Liver (tissue), 9 donors: Measurements from ENCODE around the gene CA6. TPM values are rescaled to one million over a fixed set of nuclear protein-coding genes. Genes with fewer than 3 reads are reported as not detected.

ENCODE experiments used
- DNase-seq: peaks from one replicate; pipeline ENCODE4 v3.0.0-alpha.2; 2017; ENCODE audit warnings: low spot score
- H3K27ac ChIP-seq, 2 donors: one replicate each; pipeline ENCODE4 v1.7.0; 2013; ENCODE audit warnings: inconsistent platforms in 2 of 2, low read length in 2 of 2, control low read depth in 1 of 2, low read depth in 1 of 2, mild to moderate bottlenecking in 1 of 2
- H3K27me3 ChIP-seq, 4 donors: one replicate each; pipeline versions ENCODE4 v1.6.1 to v1.7.0; 2013; ENCODE audit warnings: low read length in 3 of 4, inconsistent platforms in 1 of 4, mild to moderate bottlenecking in 1 of 4, moderate library complexity in 1 of 4; ENCODE audit not compliant: control insufficient read depth in 4 of 4, insufficient read depth in 4 of 4
- H3K36me3 ChIP-seq, 4 donors: one replicate each; pipeline versions ENCODE4 v1.6.1 to v1.7.0; 2013; ENCODE audit warnings: low read length in 3 of 4, mild to moderate bottlenecking in 3 of 4, low read depth in 1 of 4, moderate library complexity in 1 of 4; ENCODE audit not compliant: control insufficient read depth in 4 of 4, insufficient read depth in 3 of 4
- H3K4me1 ChIP-seq, 4 donors: one replicate each; pipeline versions ENCODE4 v1.6.1 to v1.7.0; 2013; ENCODE audit warnings: low read length in 3 of 4, mild to moderate bottlenecking in 3 of 4, moderate library complexity in 1 of 4; ENCODE audit not compliant: control insufficient read depth in 4 of 4, insufficient read depth in 4 of 4
- H3K4me3 ChIP-seq, 3 donors: one replicate each; pipeline versions ENCODE4 v1.6.1 to v1.7.0; 2013; ENCODE audit warnings: low read length in 3 of 3, control low read depth in 1 of 3, low read depth in 1 of 3, mild to moderate bottlenecking in 1 of 3
- H3K9ac ChIP-seq, 2 donors: one replicate each; pipeline ENCODE4 v1.7.0; 2013; ENCODE audit warnings: low read length in 2 of 2, mild to moderate bottlenecking in 2 of 2, moderate library complexity in 2 of 2, control low read depth in 1 of 2, low read depth in 1 of 2
- H3K9me3 ChIP-seq, 4 donors: one replicate each; pipeline versions ENCODE4 v1.6.1 to v1.7.0; 2013; ENCODE audit warnings: low read length in 3 of 4; ENCODE audit not compliant: control insufficient read depth in 4 of 4
- CTCF ChIP-seq: fragments of 150-350 bp; IDR thresholded peaks from 2 replicates; pipeline ENCODE4 v1.5.1; 2017; ENCODE audit warnings: improper control_type of control experiment, low read depth, low read length; ENCODE audit not compliant: missing input control
- EGR1 ChIP-seq, 2 donors: IDR thresholded peaks; 2 replicates each; pipeline ENCODE4 v1.6.1; 2016 to 2018; ENCODE audit warnings: antibody characterized with exemption in 2 of 2, low read depth in 2 of 2
- FOXA1 ChIP-seq: IDR thresholded peaks from 2 replicates; pipeline ENCODE4 v1.6.1; 2016; ENCODE audit warnings: antibody characterized with exemption
- HNF4A ChIP-seq, 2 donors: conservative IDR thresholded peaks; 2 replicates each; pipeline ENCODE4 v1.6.1; 2016; ENCODE audit warnings: antibody characterized with exemption in 2 of 2, mild to moderate bottlenecking in 2 of 2
- RAD21 ChIP-seq, 2 donors: IDR thresholded peaks; 2 replicates each; pipeline ENCODE4 v1.6.1; 2016; ENCODE audit warnings: antibody characterized with exemption in 2 of 2, mild to moderate bottlenecking in 2 of 2
- SP1 ChIP-seq: IDR thresholded peaks from 2 replicates; pipeline ENCODE4 v1.6.1; 2018; ENCODE audit warnings: antibody characterized with exemption, mild to moderate bottlenecking
- TAF1 ChIP-seq: conservative IDR thresholded peaks from 2 replicates; pipeline ENCODE4 v1.6.1; 2016; ENCODE audit warnings: antibody characterized with exemption, mild to moderate bottlenecking
- WGBS: extraction: QIAGEN DNeasy Blood & Tissue Kit; methylation state at CpG from one replicate; pipeline ENCODE4 v1.1.7; 2013; 5-methylcytosine and 5-hydroxymethylcytosine counted together
- polyA plus RNA-seq, 2 donors: library from polyadenylated mRNA; stranded (reverse) in 1 of 2; unstranded in 1 of 2; fragments of 200-250 nt in 1 of 2; fragments of >200 nt in 1 of 2; fragmentation: Nextera tagmentation in 1 of 2; extraction: Ambion mirVana in 1 of 2; gene quantifications; one replicate each; pipeline versions ENCODE4 v1.2.1 to v1.2.3, GENCODE V29; 2013 to 2015
- total RNA-seq, 2 donors: library from RNA; depleted of rRNA; stranded (reverse); fragments of >200 nt; gene quantifications; one replicate each; pipeline ENCODE4 v1.2.3, GENCODE V29; 2014
- TF ChIP-seq, protein P1 (sequence below): IDR thresholded peaks from 2 replicates; pipeline ENCODE4 v1.6.1; 2016; ENCODE audit warnings: antibody characterized with exemption, mild to moderate bottlenecking
- TF ChIP-seq, protein P2 (sequence below): IDR thresholded peaks from 2 replicates; pipeline ENCODE4 v1.6.1; 2016; ENCODE audit warnings: antibody characterized with exemption
- TF ChIP-seq, protein P3 (sequence below): IDR thresholded peaks from 2 replicates; pipeline ENCODE4 v1.6.1; 2016; ENCODE audit warnings: antibody characterized with exemption
- donor health status: healthy.
- donor health status: healthy.
- donor health status: healthy.
- donor health status: healthy.
- donor health status: healthy.

The CA6 gene
- total and polyA plus RNA-seq, 4 donors = not detected

DNA sequence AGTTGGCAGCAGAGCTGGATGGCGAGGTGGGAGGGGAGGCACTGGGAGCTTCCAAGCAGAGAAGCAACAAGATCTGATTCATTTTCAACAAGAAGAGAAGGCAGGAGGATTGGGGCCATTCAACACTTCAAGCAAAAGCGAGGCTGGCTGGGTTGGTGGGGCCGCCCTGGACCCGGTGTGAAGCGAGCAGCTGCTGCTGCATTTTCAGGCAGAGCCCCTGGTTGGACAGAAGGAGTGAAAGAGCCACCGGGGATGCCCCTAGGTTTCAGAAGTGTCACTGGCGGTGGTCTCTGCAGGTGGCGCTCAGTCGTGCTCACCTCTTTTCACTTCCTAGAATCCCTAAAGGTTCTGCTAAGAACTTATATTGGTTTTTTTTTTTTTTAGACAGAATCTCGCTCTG lies 62.6 kb downstream of the CA6 start:
- no peaks in the 10 kb centered on the region for H3K4me1 ChIP-seq

DNA sequence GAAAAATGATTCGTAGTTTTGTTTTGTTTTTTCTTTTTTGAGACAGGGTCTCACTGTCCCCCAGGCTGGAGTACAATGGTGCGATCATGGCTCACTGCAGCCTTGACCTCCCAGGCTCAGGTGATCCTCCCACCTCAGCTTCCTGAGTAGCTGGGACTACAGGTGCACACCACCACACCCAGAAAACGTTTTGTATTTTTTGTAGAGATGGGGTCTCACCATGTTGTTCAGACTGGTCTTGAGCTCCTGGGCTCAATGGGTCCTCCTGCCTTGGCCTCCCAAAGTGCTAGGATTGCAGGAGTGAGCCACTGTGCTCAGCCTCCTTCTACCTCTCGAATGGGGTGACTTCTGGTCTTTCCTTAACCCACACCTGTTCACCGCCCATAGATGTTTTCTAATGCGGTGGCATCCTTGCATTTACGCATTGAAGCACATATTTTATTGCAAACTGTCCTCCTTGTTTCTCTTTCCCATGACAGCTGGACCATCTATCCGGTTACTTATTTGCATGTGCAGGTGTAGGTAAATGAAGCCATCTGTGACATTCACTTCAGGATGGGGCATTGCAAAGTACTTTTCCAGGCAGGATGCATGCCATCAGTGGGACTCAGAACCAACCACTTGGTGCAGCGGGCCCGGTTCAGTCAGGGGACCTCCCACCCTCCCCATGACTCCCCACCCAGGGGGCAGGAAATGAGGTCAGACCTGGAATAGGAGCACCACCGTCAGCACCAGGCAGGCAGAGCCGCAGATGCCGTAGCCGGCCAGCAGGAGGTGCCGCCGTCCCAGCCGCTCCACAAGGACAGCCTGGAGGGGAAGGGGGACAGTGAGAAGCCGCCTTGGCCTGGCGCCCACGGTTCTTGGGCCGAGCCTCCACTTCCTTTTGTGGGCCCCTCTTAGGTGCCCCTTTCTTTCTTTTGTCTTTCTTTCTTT lies 64.0 kb downstream of the CA6 start:
- TF ChIP-seq CTCF = peak; percentile 28
- TF ChIP-seq FOXA1 = no peak
- TF ChIP-seq, protein P1, sequence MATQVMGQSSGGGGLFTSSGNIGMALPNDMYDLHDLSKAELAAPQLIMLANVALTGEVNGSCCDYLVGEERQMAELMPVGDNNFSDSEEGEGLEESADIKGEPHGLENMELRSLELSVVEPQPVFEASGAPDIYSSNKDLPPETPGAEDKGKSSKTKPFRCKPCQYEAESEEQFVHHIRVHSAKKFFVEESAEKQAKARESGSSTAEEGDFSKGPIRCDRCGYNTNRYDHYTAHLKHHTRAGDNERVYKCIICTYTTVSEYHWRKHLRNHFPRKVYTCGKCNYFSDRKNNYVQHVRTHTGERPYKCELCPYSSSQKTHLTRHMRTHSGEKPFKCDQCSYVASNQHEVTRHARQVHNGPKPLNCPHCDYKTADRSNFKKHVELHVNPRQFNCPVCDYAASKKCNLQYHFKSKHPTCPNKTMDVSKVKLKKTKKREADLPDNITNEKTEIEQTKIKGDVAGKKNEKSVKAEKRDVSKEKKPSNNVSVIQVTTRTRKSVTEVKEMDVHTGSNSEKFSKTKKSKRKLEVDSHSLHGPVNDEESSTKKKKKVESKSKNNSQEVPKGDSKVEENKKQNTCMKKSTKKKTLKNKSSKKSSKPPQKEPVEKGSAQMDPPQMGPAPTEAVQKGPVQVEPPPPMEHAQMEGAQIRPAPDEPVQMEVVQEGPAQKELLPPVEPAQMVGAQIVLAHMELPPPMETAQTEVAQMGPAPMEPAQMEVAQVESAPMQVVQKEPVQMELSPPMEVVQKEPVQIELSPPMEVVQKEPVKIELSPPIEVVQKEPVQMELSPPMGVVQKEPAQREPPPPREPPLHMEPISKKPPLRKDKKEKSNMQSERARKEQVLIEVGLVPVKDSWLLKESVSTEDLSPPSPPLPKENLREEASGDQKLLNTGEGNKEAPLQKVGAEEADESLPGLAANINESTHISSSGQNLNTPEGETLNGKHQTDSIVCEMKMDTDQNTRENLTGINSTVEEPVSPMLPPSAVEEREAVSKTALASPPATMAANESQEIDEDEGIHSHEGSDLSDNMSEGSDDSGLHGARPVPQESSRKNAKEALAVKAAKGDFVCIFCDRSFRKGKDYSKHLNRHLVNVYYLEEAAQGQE = no peak
- peak in 1 of 2 donors; percentile 47 for TF ChIP-seq RAD21 (IDR thresholded peaks at IDR 0.05)
- no peak for DNase-seq
- Histone ChIP-seq H3K9me3 (no peaks in the 10 kb centered on the region), H3K36me3 (no peaks in the 10 kb centered on the region), H3K4me1 (no peaks in the 10 kb centered on the region), H3K4me3 (no peak overlapping the region), H3K9ac (no peak overlapping the region), H3K27me3 (no peaks in the 10 kb centered on the region), H3K27ac (no peak overlapping the region)
- WGBS = 60% methylated on average over 21 of the region's 21 CpGs

More for the DNA sequence above, 62.6 kb downstream of the CA6 start:
- TF ChIP-seq EGR1 (IDR thresholded peaks at IDR 0.05; ENCODE audit: low read depth in 2 of 2) = no peak
- TF ChIP-seq, protein P2, sequence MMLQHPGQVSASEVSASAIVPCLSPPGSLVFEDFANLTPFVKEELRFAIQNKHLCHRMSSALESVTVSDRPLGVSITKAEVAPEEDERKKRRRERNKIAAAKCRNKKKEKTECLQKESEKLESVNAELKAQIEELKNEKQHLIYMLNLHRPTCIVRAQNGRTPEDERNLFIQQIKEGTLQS = no peak
- TF ChIP-seq RAD21 (IDR thresholded peaks at IDR 0.05) = no peak
- no peak for TF ChIP-seq TAF1
- TF ChIP-seq, protein P3, sequence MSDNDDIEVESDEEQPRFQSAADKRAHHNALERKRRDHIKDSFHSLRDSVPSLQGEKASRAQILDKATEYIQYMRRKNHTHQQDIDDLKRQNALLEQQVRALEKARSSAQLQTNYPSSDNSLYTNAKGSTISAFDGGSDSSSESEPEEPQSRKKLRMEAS = no peak
- Histone ChIP-seq H3K9me3 (no peaks in the 10 kb centered on the region), H3K27me3 (no peaks in the 10 kb centered on the region), H3K4me3 (no peak overlapping the region), H3K27ac (no peak overlapping the region), H3K9ac (no peak overlapping the region), H3K36me3 (no peaks in the 10 kb centered on the region)
- DNase-seq = no peak
- 90% methylated on average over 10 of the region's 10 CpGs for WGBS

DNA sequence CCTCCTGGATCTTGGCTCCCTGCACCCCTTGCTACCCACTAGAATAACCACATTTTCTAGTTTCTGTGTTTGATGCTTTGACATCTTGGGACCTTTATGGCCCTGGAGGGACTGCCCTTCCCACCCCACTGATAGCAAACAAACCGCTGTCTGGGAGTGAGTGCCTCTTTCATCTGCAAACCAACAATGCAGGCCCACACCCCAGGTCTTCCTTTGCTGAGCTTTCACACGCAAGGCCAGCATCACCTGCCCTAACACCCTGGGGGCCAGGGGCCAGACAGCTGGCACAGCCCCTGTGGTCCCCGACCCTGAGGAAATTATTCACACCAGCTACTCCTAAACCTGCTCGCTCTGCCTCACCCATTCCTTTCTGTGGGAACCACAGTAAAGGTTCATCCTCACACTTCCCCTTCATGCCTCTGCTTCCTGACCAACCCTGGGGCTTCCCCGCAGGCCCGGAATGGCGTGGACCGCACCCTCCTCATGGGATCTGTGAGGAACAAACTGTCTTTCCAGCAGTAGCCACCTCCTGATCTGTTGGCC lies 65.2 kb downstream of the CA6 start:
- Histone ChIP-seq H3K9me3 (no peaks in the 10 kb centered on the region), H3K4me3 (no peak overlapping the region), H3K27ac (no peak overlapping the region), H3K36me3 (no peaks in the 10 kb centered on the region), H3K9ac (no peak overlapping the region), H3K4me1 (no peaks in the 10 kb centered on the region), H3K27me3 (no peaks in the 10 kb centered on the region)
- no peak for TF ChIP-seq SP1
- TF ChIP-seq, protein P2 = no peak
- TF ChIP-seq HNF4A (conservative IDR thresholded peaks at IDR 0.05) = no peak
- no peak for DNase-seq
- WGBS = 69% methylated on average over 8 of the region's 8 CpGs
